HEK293 (cell line): ENCODE data around the gene IDUA.

Source experiments
- ELK4 ChIP-seq: IDR thresholded peaks from 2 replicates; pipeline ENCODE4 v1.6.1; 2011; ENCODE audit warnings: mild to moderate bottlenecking, low read depth, low read length, borderline replicate concordance
- IKZF3 ChIP-seq: fragments of 450-650 bp; IDR thresholded peaks from 2 replicates; pipeline ENCODE4 v1.5.0; 2018; ENCODE audit warnings: missing biosample characterization, mild to moderate bottlenecking, missing genetic modification characterization, moderate library complexity
- KLF10 ChIP-seq: fragments of 450-650 bp; IDR thresholded peaks from 2 replicates; pipeline ENCODE4 v1.5.1; 2018; ENCODE audit warnings: missing biosample characterization, mild to moderate bottlenecking, missing genetic modification characterization
- KLF16 ChIP-seq: fragments of 450-650 bp; formaldehyde crosslinking; IDR thresholded peaks from 2 replicates; pipeline ENCODE4 v1.5.1; 2017; ENCODE audit warnings: missing biosample characterization, missing genetic modification characterization
- PRDM1 ChIP-seq: fragments of 450-650 bp; formaldehyde crosslinking; IDR thresholded peaks from 2 replicates; pipeline ENCODE4; 2016; ENCODE audit warnings: missing biosample characterization, missing genetic modification characterization
- TCF7L2 ChIP-seq: IDR thresholded peaks from 2 replicates; pipeline ENCODE4 v1.6.1; 2011; ENCODE audit warnings: low read depth, mild to moderate bottlenecking, inconsistent platforms, low read length, moderate library complexity, borderline replicate concordance
- TRIM28 ChIP-seq: IDR thresholded peaks from 2 replicates; pipeline ENCODE4 v1.6.1; 2011; ENCODE audit warnings: low read length, control low read depth, borderline replicate concordance
- WT1 ChIP-seq: fragments of 450-650 bp; formaldehyde crosslinking; IDR thresholded peaks from 2 replicates; pipeline ENCODE4 v1.5.1; 2016; ENCODE audit warnings: missing biosample characterization, missing genetic modification characterization
- ZBTB1 ChIP-seq: fragments of 450-650 bp; formaldehyde crosslinking; IDR thresholded peaks from 2 replicates; pipeline ENCODE4 v1.5.1; 2016; ENCODE audit warnings: missing biosample characterization, missing genetic modification characterization
- ZEB2 ChIP-seq: fragments of 450-650 bp; formaldehyde crosslinking; IDR thresholded peaks from 2 replicates; pipeline ENCODE4 v1.5.1; 2016; ENCODE audit warnings: missing biosample characterization, missing genetic modification characterization
- ZFP69B ChIP-seq: fragments of 450-650 bp; formaldehyde crosslinking; IDR thresholded peaks from 2 replicates; pipeline ENCODE4 v1.5.1; 2016; ENCODE audit warnings: missing biosample characterization, missing genetic modification characterization
- ZNF214 ChIP-seq: fragments of 450-650 bp; formaldehyde crosslinking; IDR thresholded peaks from 2 replicates; pipeline ENCODE4 v1.5.1; 2017; ENCODE audit warnings: missing biosample characterization, mild to moderate bottlenecking, missing genetic modification characterization, borderline replicate concordance
- ZNF23 ChIP-seq: fragments of 450-650 bp; formaldehyde crosslinking; IDR thresholded peaks from 2 replicates; pipeline ENCODE4 v1.5.1; 2016; ENCODE audit warnings: missing biosample characterization, missing genetic modification characterization, borderline replicate concordance
- ZNF274 ChIP-seq, 2 experiments: fragments of 200-500 bp in 1 of 2; fragments of 450-650 bp in 1 of 2; sonication (Bioruptor generic) in 1 of 2; formaldehyde crosslinking in 1 of 2; IDR thresholded peaks; 2 replicates each; pipeline versions ENCODE4 v1.5.1 to v1.6.1; 2014 to 2016; ENCODE audit warnings: borderline replicate concordance in 1 of 2, inconsistent platforms in 1 of 2, low read length in 1 of 2, missing biosample characterization in 1 of 2, missing genetic modification characterization in 1 of 2
- ZNF362 ChIP-seq: fragments of 450-650 bp; formaldehyde crosslinking; IDR thresholded peaks from 2 replicates; pipeline ENCODE4 v1.5.1; 2016; ENCODE audit warnings: missing biosample characterization, missing genetic modification characterization
- ZNF404 ChIP-seq: fragments of 450-650 bp; formaldehyde crosslinking; IDR thresholded peaks from 2 replicates; pipeline ENCODE4 v1.5.1; 2017; ENCODE audit warnings: missing biosample characterization, missing genetic modification characterization
- ZNF433 ChIP-seq: fragments of 450-650 bp; formaldehyde crosslinking; IDR thresholded peaks from 2 replicates; pipeline ENCODE4 v1.5.1; 2016; ENCODE audit warnings: missing biosample characterization, missing genetic modification characterization, low read depth
- ZNF555 ChIP-seq: fragments of 450-650 bp; formaldehyde crosslinking; conservative IDR thresholded peaks from 2 replicates; pipeline ENCODE4 v1.5.1; 2017; ENCODE audit warnings: missing biosample characterization, mild to moderate bottlenecking, missing genetic modification characterization, inconsistent platforms
- ZNF560 ChIP-seq: fragments of 450-650 bp; formaldehyde crosslinking; IDR thresholded peaks from 2 replicates; pipeline ENCODE4 v1.5.1; 2017; ENCODE audit warnings: missing biosample characterization, missing genetic modification characterization, borderline replicate concordance
- ZNF561 ChIP-seq: fragments of 450-650 bp; IDR thresholded peaks from 2 replicates; pipeline ENCODE4 v1.5.1; 2018; ENCODE audit warnings: missing biosample characterization, missing genetic modification characterization, borderline replicate concordance
- ZNF704 ChIP-seq: fragments of 450-650 bp; formaldehyde crosslinking; IDR thresholded peaks from 2 replicates; pipeline ENCODE4 v1.5.1; 2016; ENCODE audit warnings: missing biosample characterization, missing genetic modification characterization
- ZXDB ChIP-seq: fragments of 450-650 bp; formaldehyde crosslinking; IDR thresholded peaks from 2 replicates; pipeline ENCODE4 v1.5.1; 2016; ENCODE audit warnings: missing biosample characterization, missing genetic modification characterization
- TF ChIP-seq, protein P1 (sequence below): fragments of 450-650 bp; formaldehyde crosslinking; IDR thresholded peaks from 2 replicates; pipeline ENCODE4 v1.5.1; 2016; ENCODE audit warnings: missing biosample characterization, missing genetic modification characterization
- TF ChIP-seq, protein P2 (sequence below): fragments of 450-650 bp; formaldehyde crosslinking; IDR thresholded peaks from 2 replicates; pipeline ENCODE4 v1.5.1; 2016; ENCODE audit warnings: missing biosample characterization, missing genetic modification characterization
- TF ChIP-seq, protein P3 (sequence below): fragments of 450-650 bp; formaldehyde crosslinking; IDR thresholded peaks from 2 replicates; pipeline ENCODE4 v1.5.1; 2016; ENCODE audit warnings: missing biosample characterization, missing genetic modification characterization
- TF ChIP-seq, protein P4 (sequence below): fragments of 450-650 bp; formaldehyde crosslinking; IDR thresholded peaks from 2 replicates; pipeline ENCODE4 v1.5.1; 2016; ENCODE audit warnings: missing biosample characterization, missing genetic modification characterization

Gene IDUA

GRCh38 chr4:1043651-1044468, 57.0 kb downstream of the IDUA start (continued):
- TF ChIP-seq, protein P1, sequence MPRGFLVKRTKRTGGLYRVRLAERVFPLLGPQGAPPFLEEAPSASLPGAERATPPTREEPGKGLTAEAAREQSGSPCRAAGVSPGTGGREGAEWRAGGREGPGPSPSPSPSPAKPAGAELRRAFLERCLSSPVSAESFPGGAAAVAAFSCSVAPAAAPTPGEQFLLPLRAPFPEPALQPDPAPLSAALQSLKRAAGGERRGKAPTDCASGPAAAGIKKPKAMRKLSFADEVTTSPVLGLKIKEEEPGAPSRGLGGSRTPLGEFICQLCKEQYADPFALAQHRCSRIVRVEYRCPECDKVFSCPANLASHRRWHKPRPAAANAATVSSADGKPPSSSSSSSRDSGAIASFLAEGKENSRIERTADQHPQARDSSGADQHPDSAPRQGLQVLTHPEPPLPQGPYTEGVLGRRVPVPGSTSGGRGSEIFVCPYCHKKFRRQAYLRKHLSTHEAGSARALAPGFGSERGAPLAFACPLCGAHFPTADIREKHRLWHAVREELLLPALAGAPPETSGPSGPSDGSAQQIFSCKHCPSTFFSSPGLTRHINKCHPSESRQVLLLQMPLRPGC (tag by site-specific recombination) = peak; percentile 79
- no peak for TF ChIP-seq ZNF23 (tag by site-specific recombination)
- TF ChIP-seq ZXDB (tag by site-specific recombination) = peak; percentile 72
- TF ChIP-seq ZNF433 = no peak
- TF ChIP-seq, protein P2, sequence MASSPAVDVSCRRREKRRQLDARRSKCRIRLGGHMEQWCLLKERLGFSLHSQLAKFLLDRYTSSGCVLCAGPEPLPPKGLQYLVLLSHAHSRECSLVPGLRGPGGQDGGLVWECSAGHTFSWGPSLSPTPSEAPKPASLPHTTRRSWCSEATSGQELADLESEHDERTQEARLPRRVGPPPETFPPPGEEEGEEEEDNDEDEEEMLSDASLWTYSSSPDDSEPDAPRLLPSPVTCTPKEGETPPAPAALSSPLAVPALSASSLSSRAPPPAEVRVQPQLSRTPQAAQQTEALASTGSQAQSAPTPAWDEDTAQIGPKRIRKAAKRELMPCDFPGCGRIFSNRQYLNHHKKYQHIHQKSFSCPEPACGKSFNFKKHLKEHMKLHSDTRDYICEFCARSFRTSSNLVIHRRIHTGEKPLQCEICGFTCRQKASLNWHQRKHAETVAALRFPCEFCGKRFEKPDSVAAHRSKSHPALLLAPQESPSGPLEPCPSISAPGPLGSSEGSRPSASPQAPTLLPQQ (tag by site-specific recombination) = peak; percentile 84
- peak; percentile 80 for TF ChIP-seq ZFP69B (tag by site-specific recombination)
- TF ChIP-seq ZNF560 = no peak
- TF ChIP-seq ZNF362 (tag by site-specific recombination) = no peak
- peak; percentile 81 for TF ChIP-seq KLF16
- peak; percentile 88 for TF ChIP-seq KLF10 (tag by site-specific recombination)
- TF ChIP-seq TCF7L2 = no peak
- TF ChIP-seq WT1 (tag by site-specific recombination) = peak; percentile 44; the same call in 1 of the 2 replicates
- TF ChIP-seq PRDM1 (tag by site-specific recombination) = no peak
- TF ChIP-seq ZNF561 (tag by site-specific recombination) = no peak
- TF ChIP-seq IKZF3 (tag by site-specific recombination) = peak; percentile 61; the same call in 1 of the 2 replicates
- TF ChIP-seq, protein P3, sequence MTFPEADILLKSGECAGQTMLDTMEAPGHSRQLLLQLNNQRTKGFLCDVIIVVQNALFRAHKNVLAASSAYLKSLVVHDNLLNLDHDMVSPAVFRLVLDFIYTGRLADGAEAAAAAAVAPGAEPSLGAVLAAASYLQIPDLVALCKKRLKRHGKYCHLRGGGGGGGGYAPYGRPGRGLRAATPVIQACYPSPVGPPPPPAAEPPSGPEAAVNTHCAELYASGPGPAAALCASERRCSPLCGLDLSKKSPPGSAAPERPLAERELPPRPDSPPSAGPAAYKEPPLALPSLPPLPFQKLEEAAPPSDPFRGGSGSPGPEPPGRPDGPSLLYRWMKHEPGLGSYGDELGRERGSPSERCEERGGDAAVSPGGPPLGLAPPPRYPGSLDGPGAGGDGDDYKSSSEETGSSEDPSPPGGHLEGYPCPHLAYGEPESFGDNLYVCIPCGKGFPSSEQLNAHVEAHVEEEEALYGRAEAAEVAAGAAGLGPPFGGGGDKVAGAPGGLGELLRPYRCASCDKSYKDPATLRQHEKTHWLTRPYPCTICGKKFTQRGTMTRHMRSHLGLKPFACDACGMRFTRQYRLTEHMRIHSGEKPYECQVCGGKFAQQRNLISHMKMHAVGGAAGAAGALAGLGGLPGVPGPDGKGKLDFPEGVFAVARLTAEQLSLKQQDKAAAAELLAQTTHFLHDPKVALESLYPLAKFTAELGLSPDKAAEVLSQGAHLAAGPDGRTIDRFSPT (tag by site-specific recombination) = peak; percentile 92
- TF ChIP-seq ZNF404 (tag by site-specific recombination) = no peak
- TF ChIP-seq TRIM28 = no peak
- no peak for TF ChIP-seq ZBTB1 (tag by site-specific recombination)
- no peak for TF ChIP-seq ZNF704
- no peak for TF ChIP-seq ZNF274 (IDR thresholded peaks at IDR 0.05; ENCODE audit: low read length)
- no peak for TF ChIP-seq ZNF274 (tag by site-specific recombination; IDR thresholded peaks at IDR 0.05; ENCODE audit: borderline replicate concordance)
- peak; percentile 94 for TF ChIP-seq ZEB2 (tag by site-specific recombination)
- no peak for TF ChIP-seq ZNF214 (tag by site-specific recombination)
- TF ChIP-seq, protein P4, sequence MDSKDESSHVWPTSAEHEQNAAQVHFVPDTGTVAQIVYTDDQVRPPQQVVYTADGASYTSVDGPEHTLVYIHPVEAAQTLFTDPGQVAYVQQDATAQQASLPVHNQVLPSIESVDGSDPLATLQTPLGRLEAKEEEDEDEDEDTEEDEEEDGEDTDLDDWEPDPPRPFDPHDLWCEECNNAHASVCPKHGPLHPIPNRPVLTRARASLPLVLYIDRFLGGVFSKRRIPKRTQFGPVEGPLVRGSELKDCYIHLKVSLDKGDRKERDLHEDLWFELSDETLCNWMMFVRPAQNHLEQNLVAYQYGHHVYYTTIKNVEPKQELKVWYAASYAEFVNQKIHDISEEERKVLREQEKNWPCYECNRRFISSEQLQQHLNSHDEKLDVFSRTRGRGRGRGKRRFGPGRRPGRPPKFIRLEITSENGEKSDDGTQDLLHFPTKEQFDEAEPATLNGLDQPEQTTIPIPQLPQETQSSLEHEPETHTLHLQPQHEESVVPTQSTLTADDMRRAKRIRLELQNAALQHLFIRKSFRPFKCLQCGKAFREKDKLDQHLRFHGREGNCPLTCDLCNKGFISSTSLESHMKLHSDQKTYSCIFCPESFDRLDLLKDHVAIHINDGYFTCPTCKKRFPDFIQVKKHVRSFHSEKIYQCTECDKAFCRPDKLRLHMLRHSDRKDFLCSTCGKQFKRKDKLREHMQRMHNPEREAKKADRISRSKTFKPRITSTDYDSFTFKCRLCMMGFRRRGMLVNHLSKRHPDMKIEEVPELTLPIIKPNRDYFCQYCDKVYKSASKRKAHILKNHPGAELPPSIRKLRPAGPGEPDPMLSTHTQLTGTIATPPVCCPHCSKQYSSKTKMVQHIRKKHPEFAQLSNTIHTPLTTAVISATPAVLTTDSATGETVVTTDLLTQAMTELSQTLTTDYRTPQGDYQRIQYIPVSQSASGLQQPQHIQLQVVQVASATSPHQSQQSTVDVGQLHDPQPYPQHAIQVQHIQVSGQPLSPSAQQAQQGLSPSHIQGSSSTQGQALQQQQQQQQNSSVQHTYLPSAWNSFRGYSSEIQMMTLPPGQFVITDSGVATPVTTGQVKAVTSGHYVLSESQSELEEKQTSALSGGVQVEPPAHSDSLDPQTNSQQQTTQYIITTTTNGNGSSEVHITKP (tag by site-specific recombination) = peak; percentile 59
- TF ChIP-seq ZNF555 = no peak
- no peak for TF ChIP-seq ELK4
